HepG2 (cell line): Measurements from ENCODE around the gene SULT2B1. TPM values are rescaled to one million over a fixed set of nuclear protein-coding genes. Genes with fewer than 3 reads are reported as not detected.

ENCODE experiments used
- AHR ChIP-seq: IDR thresholded peaks from 2 replicates; pipeline ENCODE4 v1.6.1; 2018; ENCODE audit warnings: missing genetic modification reagents, missing compliant biosample characterization
- ATM ChIP-seq: fragments of 450-650 bp; IDR thresholded peaks from 2 replicates; pipeline ENCODE4 v1.7.1; 2017; ENCODE audit warnings: mild to moderate bottlenecking, borderline replicate concordance
- DRAP1 ChIP-seq: IDR thresholded peaks from 2 replicates; pipeline ENCODE4 v1.6.1; 2016; ENCODE audit warnings: missing genetic modification reagents, missing compliant biosample characterization
- ELF4 ChIP-seq: sonication (generic); formaldehyde crosslinking; IDR thresholded peaks from 2 replicates; pipeline ENCODE4 v1.5.0; 2020; ENCODE audit warnings: missing genetic modification reagents, mild to moderate bottlenecking, moderate library complexity, borderline replicate concordance
- GABPA ChIP-seq, 2 experiments: IDR thresholded peaks; 2 replicates each; pipeline ENCODE4 v1.6.1; 2011 to 2016; ENCODE audit warnings: low read depth in 2 of 2, low read length in 1 of 2, missing biosample characterization in 1 of 2, missing genetic modification characterization in 1 of 2
- HNRNPLL ChIP-seq: fragments of 200-400 bp; formaldehyde crosslinking; IDR thresholded peaks from 2 replicates; pipeline ENCODE4 v1.6.1; 2017; ENCODE audit warnings: mild to moderate bottlenecking, low read depth, low read length; ENCODE audit not compliant: poor library complexity, severe bottlenecking
- MAX ChIP-seq: IDR thresholded peaks from 2 replicates; pipeline ENCODE4 v1.6.1; 2012; ENCODE audit warnings: inconsistent platforms
- MLXIP ChIP-seq: sonication (generic); formaldehyde crosslinking; IDR thresholded peaks from 2 replicates; pipeline ENCODE4 v1.9.0; 2021; ENCODE audit warnings: missing genetic modification reagents, borderline replicate concordance
- MXD4 ChIP-seq: IDR thresholded peaks from 2 replicates; pipeline ENCODE4 v1.6.1; 2016; ENCODE audit warnings: mild to moderate bottlenecking, missing biosample characterization, missing genetic modification reagents
- RXRA ChIP-seq: sonication (generic); formaldehyde crosslinking; IDR thresholded peaks from 2 replicates; pipeline ENCODE4 v1.5.1; 2020; ENCODE audit warnings: missing genetic modification reagents
- SALL1 ChIP-seq: sonication (generic); formaldehyde crosslinking; IDR thresholded peaks from 2 replicates; pipeline ENCODE4 v1.8.0; 2022; ENCODE audit warnings: mild to moderate bottlenecking, missing genetic modification reagents
- SP140L ChIP-seq: sonication (generic); formaldehyde crosslinking; IDR thresholded peaks from 2 replicates; pipeline ENCODE4 v1.4.0; 2020; ENCODE audit warnings: missing genetic modification reagents, borderline replicate concordance
- THAP11 ChIP-seq: IDR thresholded peaks from 2 replicates; pipeline ENCODE4 v1.6.1; 2016; ENCODE audit warnings: missing biosample characterization, missing genetic modification reagents
- U2AF2 ChIP-seq: fragments of 200-400 bp; formaldehyde crosslinking; IDR thresholded peaks from 2 replicates; pipeline ENCODE4 v1.6.1; 2017; ENCODE audit warnings: low read depth, mild to moderate bottlenecking, low read length
- ZBTB49 ChIP-seq: sonication (generic); formaldehyde crosslinking; IDR thresholded peaks from 2 replicates; pipeline ENCODE4 v1.4.0; 2020; ENCODE audit warnings: missing genetic modification reagents, borderline replicate concordance
- ZFP62 ChIP-seq: sonication (generic); formaldehyde crosslinking; IDR thresholded peaks from 2 replicates; pipeline ENCODE4 v1.4.0; 2020; ENCODE audit warnings: missing genetic modification reagents
- ZIK1 ChIP-seq: sonication (generic); formaldehyde crosslinking; IDR thresholded peaks from 2 replicates; pipeline ENCODE4 v1.5.0; 2020; ENCODE audit warnings: mild to moderate bottlenecking, low read depth, missing genetic modification reagents, borderline replicate concordance
- ZNF550 ChIP-seq: sonication (generic); formaldehyde crosslinking; IDR thresholded peaks from 2 replicates; pipeline ENCODE4 v1.4.0; 2020; ENCODE audit warnings: mild to moderate bottlenecking, missing genetic modification reagents, borderline replicate concordance
- ZNF557 ChIP-seq: sonication (generic); formaldehyde crosslinking; IDR thresholded peaks from 2 replicates; pipeline ENCODE4 v1.4.0; 2020; ENCODE audit warnings: missing genetic modification reagents
- ZNF598 ChIP-seq: sonication (generic); formaldehyde crosslinking; IDR thresholded peaks from 2 replicates; pipeline ENCODE4 v1.5.1; 2020; ENCODE audit warnings: mild to moderate bottlenecking, missing genetic modification reagents, borderline replicate concordance
- ZNF652 ChIP-seq: IDR thresholded peaks from 2 replicates; pipeline ENCODE4 v1.6.1; 2016; ENCODE audit warnings: low read depth, borderline replicate concordance
- ZNF784 ChIP-seq: sonication (generic); formaldehyde crosslinking; IDR thresholded peaks from 2 replicates; pipeline ENCODE4 v1.5.1; 2020; ENCODE audit warnings: missing genetic modification reagents, mild to moderate bottlenecking, borderline replicate concordance
- polyA plus RNA-seq, 8 experiments: library from polyadenylated mRNA; depleted of rRNA in 3 of 8; stranded (reverse) in 7 of 8; unstranded in 1 of 8; fragments of >200 nt; fragmentation: Illumina TruSeq in 4 of 8; extraction: Trizol in 4 of 8; gene quantifications; 2 replicates each; pipeline versions ENCODE4 v1.2.1 to v1.2.3, GENCODE V29; 2011 to 2016; ENCODE audit warnings: low read depth in 4 of 8, missing spikeins in 1 of 8, mixed read lengths in 1 of 8; ENCODE audit not compliant: insufficient read depth in 1 of 8
- total RNA-seq, 5 experiments: library from RNA; depleted of rRNA; stranded (reverse); fragments of >200 nt; fragmentation: Illumina TruSeq; extraction: Trizol; gene quantifications; 2 replicates each; pipeline ENCODE4 v1.2.3, GENCODE V29; 2016; ENCODE audit warnings: low read depth in 1 of 5

Gene SULT2B1
- total and polyA plus RNA-seq, 2 of the 13 experiments (the other 11 are each of a cell fraction or from before 2014, with no cell fraction given) = 0.13 TPM; not detected in 1

- 0 out of 2 replicates have a peak, but pooled peaks have one; percentile 14 for TF ChIP-seq U2AF2
- no peak for TF ChIP-seq ZFP62 (CRISPR knock-in tag)
- TF ChIP-seq ZNF784 (CRISPR knock-in tag) = peak; percentile 83; the same call in 1 of the 2 replicates
- TF ChIP-seq MLXIP = no peak
- TF ChIP-seq ZNF557 (CRISPR knock-in tag) = peak; percentile 33; the same call in 1 of the 2 replicates
- peak; percentile 95 for TF ChIP-seq AHR (CRISPR knock-in tag)
- no peak for TF ChIP-seq SP140L (CRISPR knock-in tag)
- TF ChIP-seq ZIK1 = 0 out of 2 replicates have a peak, but pooled peaks have one; percentile 33
- TF ChIP-seq GABPA (IDR thresholded peaks at IDR 0.05; ENCODE audit: low read depth, low read length) = peak; percentile 87
- TF ChIP-seq GABPA (CRISPR knock-in tag; IDR thresholded peaks at IDR 0.05; ENCODE audit: low read depth) = peak; percentile 96
- no peak for TF ChIP-seq ATM
- TF ChIP-seq DRAP1 (CRISPR knock-in tag) = peak; percentile 95
- TF ChIP-seq ZNF652 (CRISPR knock-in tag) = no peak
- peak; percentile 98 for TF ChIP-seq THAP11 (CRISPR knock-in tag)
- peak; percentile 90 for TF ChIP-seq HNRNPLL
- peak; percentile 94 for TF ChIP-seq ZNF598
- TF ChIP-seq RXRA = peak; percentile 89
- TF ChIP-seq MXD4 (CRISPR knock-in tag) = peak; percentile 88
- TF ChIP-seq SALL1 (CRISPR knock-in tag) = peak; percentile 89
- peak; percentile 71; the same call in 1 of the 2 replicates for TF ChIP-seq ZBTB49 (CRISPR knock-in tag)
- TF ChIP-seq ZNF550 = no peak
- peak; percentile 98 for TF ChIP-seq ELF4 (CRISPR knock-in tag)
- peak; percentile 83 for TF ChIP-seq MAX
Measured at GRCh38 chr19:48618916-48619691, 67.1 kb downstream of the SULT2B1 start, which contains the start of the genes RPL18 and SPHK2 (continued).
